GM18867 (cell line): Measurements from ENCODE around the gene TECRL.

Experiments
- ATAC-seq: cut with Tn5 transposase; IDR thresholded peaks from one replicate; pipeline ENCODE4 v1.9.1; 2021; ENCODE audit warnings: mild to moderate bottlenecking, moderate library complexity; ENCODE audit not compliant: unreplicated experiment

Gene TECRL

DNA sequence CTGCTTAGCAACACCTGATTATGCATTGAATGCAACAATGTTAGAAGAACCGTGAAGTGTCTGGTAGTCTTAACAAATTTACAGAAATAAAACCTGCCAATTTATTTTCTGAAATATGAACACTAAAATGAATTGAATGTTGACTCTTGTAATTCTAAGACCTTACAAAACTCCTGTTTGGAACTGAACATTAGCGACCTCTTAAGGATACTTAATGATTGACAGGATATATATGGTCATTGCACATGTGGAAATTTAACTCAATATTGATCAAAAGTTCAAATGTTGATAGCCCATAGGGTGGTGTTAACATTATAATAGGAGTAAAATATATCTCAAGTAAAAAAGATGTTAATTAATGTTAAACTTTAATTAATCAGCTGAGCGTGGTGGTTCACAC, 79.1 kb downstream of the TECRL start:
- ATAC-seq: no peak

DNA sequence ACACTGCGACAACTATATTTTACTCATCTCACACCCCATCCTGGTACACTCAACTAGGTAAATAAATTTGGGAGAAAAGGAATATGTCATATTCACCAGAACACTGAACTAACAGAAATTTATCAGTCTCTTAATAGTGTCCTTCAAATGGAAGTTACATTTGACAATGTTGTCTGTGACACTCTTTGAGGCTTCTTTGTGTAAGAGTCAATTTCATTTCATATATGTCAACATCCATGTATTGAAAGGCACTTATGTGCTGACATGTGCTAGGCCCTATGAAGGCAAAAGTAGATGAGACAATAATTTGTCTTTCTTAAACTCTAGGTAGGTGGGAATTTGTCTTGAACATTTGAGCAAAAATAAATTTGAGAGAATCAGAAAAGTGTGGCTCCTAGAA, 82.0 kb downstream of the TECRL start:
- no peak for ATAC-seq

DNA sequence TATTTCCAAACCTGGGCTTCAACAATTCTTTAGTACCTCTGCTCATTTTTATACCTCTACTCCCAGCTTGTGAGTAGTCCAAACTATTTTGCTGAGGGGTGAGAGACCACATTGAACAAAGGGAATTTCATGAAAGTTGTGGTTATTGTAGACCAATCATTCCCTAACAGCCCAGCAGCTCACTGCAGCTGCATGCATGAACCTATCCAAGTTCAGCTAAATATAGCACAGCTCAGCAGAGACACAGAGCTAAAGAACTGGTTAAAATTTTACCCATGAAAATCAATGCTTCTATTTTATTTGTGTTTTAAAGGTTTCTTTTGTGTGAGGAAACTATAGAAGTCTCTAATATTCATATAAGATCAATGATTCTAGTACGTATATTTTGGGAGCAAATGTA, 82.7 kb downstream of the TECRL start:
- no peak for ATAC-seq

DNA sequence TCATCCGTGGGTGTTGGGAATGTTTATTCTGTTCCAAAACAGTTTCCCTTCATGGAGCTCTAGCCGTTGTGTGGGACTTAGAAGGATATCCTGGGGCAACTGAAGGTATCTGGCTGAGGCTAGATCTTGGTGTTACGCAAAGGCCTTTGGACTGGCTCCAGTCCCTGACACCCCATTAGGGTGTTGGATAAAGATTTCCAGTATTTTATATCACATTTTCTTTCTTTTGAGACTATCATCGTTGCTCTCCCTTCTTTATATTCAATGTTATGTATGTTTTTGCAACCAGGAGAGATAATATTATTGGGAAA, 103.0 kb downstream of the TECRL start:
- ATAC-seq: no peak

DNA sequence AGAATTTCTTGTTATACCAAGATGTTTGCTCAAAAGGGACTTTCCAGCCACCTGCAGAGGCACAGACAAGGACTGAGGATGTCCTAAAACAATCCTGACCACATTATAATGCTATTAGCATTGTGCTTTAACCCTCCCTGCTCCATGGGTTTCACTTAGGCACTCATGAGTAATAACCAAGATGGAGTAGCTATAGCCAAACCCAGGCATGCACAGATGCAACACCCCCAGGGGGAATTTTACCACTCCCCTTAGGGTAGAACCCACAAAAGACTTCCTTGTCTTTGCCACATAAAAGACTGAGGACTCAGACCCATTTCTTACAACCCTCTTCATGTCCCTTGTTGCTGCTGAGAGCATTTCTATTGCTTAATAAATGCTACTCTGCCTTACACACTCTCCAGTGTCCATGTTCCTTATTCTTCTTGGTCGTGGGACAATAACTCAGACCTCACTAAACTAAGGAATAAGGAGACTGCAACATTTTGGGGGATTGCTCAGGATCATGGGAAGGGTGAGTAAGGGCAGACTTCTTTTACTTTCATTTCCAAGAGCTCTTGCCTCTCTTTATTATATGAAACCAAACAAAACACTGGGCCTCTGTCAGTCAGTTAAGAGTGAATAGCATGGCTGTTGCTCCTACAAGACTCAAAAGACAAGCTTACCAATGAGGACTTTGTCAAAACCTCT, 103.5 kb downstream of the TECRL start:
- ATAC-seq: no peak

DNA sequence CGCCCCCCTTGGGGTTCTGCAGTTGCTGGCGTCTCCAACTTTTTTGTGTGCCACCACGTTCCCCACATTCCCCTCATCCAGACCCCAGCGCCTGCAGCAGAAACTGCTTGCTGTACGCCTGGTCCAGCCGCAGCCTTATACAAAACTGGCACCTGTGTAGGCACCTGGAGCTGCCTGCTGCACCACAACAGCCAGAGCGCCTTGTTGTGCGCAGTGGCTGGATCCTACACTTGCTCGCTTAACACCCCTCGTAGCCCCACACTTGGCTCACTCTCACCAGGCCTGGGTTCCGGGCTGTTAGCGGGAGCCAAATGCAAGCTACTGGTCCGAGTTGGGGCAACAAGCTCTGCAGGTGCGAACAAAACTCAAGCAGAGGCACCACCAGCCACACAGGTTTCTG, 136.8 kb downstream of the TECRL start:
- no peak for ATAC-seq

DNA sequence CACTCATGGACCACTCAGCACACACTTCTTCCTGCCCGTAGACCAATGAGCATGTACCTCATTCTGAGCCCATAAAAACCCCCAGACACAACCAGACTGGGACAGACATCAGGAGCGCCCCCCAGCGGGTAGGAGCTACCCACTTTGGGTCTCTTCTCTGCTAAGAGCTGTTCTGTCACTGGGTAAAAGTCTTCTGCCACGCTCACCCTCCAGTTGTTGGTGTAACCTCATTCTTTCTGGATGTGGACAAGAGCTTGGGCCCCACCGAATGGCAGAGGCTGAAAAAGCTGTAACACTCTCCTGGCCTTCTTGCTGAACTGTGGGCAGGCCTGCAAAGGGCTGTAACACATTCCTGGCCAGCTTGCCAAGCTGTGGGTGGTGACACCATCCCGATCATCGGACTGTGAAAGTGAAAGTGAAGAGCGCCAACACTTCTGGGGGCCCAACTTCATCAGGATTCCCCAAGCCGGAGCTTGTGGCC, 137.6 kb downstream of the TECRL start:
- no peak for ATAC-seq

DNA sequence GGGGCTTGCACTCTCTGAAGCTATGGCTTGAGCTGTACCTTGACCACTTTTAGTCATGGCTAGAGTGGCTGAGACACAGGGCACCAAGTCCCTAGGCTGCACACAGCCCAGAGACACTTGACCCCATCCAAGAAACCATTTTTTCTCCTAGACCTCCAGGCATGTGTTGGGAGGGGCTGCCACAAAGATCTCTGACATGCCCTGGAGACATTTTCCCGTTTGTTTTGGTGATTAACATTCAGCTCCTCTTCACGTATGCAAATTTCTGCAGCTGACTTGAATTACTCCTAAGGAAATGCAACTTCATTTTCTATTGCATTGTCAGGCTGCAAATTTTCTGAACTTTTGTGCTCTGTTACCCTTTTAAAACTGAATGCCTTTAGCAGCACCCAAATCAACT, 142.6 kb downstream of the TECRL start:
- ATAC-seq: no peak

DNA sequence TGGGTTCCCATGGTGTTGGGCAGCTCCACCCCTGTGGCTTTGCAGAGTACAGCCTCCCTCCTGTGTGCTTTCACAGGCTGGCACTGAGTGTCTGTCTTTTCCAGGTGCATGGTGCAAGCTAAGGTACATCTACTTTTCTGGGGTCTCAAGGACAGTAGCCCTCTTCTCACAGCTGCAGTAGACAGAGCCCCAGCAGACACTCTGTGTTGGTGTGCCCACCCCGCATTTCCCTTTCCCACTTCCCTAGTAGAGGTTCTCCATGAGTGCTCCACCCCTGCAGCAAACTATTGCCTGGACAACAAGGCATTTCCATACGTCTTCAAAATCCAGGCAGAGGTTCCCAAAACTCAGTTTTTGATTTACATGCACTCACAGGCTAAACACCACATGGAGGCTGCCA, 143.0 kb downstream of the TECRL start:
- ATAC-seq: no peak

DNA sequence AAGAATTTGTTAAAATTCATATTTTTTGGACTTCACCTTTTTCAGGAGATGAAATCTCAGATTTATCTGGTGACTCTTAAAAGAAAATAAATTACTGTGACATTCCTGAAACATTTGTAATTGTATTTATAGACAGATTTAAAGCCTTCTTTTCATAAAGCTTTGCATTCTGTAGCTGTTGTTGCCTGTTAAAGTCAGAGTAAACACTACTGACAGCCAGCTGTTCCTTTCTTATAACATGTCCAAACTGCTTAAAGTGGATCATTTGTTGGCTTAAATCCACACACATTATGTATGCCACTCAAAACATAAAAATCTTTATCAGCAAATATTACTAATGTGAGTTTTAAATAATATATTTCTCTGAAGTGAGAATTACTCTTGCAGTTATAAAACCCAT, 157.5 kb downstream of the TECRL start:
- ATAC-seq: no peak

DNA sequence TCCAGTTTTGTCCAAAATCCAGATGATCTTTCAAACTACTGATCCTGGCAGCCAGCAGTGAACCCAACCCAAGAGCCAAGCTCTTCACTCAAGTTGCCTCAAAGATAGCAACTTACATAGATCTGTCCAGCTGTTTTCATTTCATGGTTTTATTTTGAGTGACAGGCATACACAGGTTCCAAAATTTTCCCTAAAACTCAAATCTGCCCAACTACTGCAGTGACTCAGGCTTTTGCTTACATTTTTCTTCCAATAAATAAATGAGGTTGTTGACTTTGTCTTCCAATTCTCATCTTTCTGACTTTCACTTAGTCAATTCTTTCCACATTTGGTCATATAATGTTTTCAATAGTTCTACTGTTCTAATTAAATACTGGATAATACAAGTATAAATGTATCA, 158.8 kb downstream of the TECRL start:
- no peak for ATAC-seq

DNA sequence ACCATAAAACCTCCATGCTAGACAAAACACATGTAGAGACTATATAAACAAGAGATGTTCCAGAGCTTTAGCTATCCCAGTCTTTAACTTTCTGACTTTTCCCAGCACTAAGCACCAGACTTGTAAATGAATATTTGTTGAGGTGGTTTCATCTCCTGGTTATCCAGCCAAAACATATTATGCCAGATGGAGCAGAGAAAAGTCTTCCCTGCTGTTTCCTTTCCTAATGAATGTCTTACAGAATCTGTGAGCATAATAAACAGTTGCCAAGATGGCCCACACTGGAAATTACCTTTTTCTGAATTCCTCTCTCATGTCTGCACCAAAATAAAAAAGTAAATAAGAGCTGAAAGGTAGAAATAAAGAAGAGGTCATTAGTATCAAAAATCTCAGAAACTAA, 159.2 kb downstream of the TECRL start:
- no peak for ATAC-seq

DNA sequence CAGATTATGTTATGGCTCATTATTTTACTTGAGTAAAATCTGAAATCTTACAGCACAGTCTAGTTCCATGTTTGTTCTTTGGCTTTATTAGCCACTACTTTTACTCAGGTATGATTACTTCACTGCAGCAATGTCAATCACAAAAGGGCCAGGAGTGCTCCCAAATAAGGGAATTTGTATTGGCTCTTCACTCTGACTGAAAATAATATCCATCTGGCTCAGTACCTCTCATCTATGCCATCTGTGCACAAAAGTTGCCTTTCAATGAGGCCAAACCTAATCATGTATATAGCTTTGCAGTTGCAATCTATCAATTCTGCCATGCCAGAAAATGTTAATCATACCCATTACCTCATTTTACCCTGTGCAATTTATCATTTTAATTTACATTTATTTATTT, 161.1 kb downstream of the TECRL start:
- no peak for ATAC-seq

DNA sequence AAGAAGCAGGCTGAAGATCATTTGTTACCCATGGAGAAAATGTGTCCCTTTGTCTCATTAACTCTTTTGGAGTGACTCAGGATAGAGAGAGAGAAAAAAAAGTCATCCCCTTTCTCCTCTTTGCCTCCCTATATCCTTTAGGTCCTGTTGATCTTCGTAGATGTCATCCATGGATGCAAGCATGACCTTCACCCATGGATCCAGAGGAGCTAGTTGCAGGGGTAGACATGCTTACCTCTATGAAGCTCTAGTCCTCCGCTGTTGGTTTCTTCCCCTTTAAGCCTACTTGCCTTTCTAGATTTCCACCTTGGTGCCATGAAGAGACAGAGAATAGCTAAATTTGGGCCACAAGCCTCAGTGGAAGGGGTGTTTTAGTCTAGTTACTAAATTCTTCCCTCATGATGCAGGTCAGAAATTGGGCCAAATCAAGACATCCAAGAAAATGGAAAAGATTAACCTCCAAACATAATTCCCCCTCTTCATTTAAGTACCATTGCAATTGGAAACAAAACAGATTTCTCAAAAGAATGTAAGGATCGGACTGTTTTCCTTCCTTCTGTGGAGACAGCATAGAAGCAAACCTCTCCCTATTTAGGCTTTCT, 178.4 kb downstream of the TECRL start:
- ATAC-seq: no peak
